Left ventricle myocardium superior (tissue), 1 donor: Measurements from ENCODE around the gene MGAT5B. TPM values are rescaled to one million over a fixed set of nuclear protein-coding genes. Genes with fewer than 3 reads are reported as not detected.
"Not testable (repeated sequence)": the region's sequence is repeated elsewhere in the genome, so short reads cannot be mapped to it uniquely, and the experiment has no call there.

ENCODE experiments used
- ATAC-seq: fragments of 200-7000 bp; cut with Tn5 transposase; one replicate; pipeline ENCODE4 v1.9.1; 2020; ENCODE audit warnings: mild to moderate bottlenecking, moderate library complexity
- DNase-seq: peaks from one replicate; pipeline ENCODE4 v3.0.0-alpha.2; 2020
- intact Hi-C: fragments of 100-400 bp; cut with micrococcal nuclease; formaldehyde crosslinking; loops from one replicate; pipeline ENCODE4 v1.11.0; 2022
- long read RNA-seq: library from polyadenylated mRNA; unstranded; transcript quantifications from one replicate; pipeline ENCODE4 v2.0.0, GENCODE V29; 2021
- total RNA-seq: library from RNA; stranded (reverse); fragmentation: NEBNext Ultra II Directional; extraction: Animal tissue kit (Norgen Biotek cat#: 25700); gene quantifications from one replicate; pipeline ENCODE4 v1.2.1, GENCODE V29; 2021
- donor health status: DM: no; HTN: yes; CAD: no; lungs with severe emphysema.

Gene MGAT5B, protein sequence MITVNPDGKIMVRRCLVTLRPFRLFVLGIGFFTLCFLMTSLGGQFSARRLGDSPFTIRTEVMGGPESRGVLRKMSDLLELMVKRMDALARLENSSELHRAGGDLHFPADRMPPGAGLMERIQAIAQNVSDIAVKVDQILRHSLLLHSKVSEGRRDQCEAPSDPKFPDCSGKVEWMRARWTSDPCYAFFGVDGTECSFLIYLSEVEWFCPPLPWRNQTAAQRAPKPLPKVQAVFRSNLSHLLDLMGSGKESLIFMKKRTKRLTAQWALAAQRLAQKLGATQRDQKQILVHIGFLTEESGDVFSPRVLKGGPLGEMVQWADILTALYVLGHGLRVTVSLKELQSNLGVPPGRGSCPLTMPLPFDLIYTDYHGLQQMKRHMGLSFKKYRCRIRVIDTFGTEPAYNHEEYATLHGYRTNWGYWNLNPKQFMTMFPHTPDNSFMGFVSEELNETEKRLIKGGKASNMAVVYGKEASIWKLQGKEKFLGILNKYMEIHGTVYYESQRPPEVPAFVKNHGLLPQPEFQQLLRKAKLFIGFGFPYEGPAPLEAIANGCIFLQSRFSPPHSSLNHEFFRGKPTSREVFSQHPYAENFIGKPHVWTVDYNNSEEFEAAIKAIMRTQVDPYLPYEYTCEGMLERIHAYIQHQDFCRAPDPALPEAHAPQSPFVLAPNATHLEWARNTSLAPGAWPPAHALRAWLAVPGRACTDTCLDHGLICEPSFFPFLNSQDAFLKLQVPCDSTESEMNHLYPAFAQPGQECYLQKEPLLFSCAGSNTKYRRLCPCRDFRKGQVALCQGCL
- total RNA-seq = not detected
- long read RNA-seq = 0 reads

- intact Hi-C loops = loop anchor here (5.0 kb wide), 1 partner anchor 189 kb away; no protein-coding TSS in a partner anchor
- ATAC-seq = peak; percentile 97
- peak; percentile 92 for DNase-seq
Observed at GRCh38 chr17:76868176-76868668, at the start of gene MGAT5B. Gene MGAT5B (plus strand): TSS chr17:76868404. CDS start chr17:76869030, 626 bp downstream.

DNA sequence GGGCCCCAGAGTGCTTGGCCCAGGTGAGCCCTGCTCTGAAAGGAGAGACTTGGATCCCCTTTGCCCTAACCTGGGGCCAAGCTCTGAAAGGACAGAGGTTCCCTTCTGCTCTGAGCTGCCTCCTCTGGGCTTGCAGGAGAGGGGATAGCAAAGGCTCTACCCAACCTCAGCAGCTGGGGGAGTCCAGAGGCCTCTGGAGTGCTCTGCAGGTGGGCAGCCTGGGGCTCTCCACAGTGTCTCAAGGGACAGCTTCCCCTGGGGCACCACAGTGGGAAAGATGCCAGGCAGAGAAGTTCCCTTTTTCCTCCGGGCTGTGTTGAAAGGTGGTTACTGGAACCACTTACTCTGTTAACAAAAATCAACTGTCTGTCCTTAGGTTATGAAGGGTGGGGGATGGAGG, 48.2 kb upstream of the MGAT5B start:
- no peak for ATAC-seq
- no peak for DNase-seq
- intact Hi-C loops = no loop called here

- DNase-seq (peak; percentile 43), ATAC-seq (no peak)
- intact Hi-C loops = no loop called here
Observed at GRCh38 chr17:76820561-76820960, 47.6 kb upstream of the MGAT5B start.

GRCh38 chr17:76822184-76822778, 45.9 kb upstream of the MGAT5B start:
- intact Hi-C loops = no loop called here
- DNase-seq = no peak
- no peak for ATAC-seq

- intact Hi-C loops = no loop called here
- DNase-seq (no peak), ATAC-seq (no peak)
Observed at GRCh38 chr17:76824093-76824492, 44.1 kb upstream of the MGAT5B start.

DNA sequence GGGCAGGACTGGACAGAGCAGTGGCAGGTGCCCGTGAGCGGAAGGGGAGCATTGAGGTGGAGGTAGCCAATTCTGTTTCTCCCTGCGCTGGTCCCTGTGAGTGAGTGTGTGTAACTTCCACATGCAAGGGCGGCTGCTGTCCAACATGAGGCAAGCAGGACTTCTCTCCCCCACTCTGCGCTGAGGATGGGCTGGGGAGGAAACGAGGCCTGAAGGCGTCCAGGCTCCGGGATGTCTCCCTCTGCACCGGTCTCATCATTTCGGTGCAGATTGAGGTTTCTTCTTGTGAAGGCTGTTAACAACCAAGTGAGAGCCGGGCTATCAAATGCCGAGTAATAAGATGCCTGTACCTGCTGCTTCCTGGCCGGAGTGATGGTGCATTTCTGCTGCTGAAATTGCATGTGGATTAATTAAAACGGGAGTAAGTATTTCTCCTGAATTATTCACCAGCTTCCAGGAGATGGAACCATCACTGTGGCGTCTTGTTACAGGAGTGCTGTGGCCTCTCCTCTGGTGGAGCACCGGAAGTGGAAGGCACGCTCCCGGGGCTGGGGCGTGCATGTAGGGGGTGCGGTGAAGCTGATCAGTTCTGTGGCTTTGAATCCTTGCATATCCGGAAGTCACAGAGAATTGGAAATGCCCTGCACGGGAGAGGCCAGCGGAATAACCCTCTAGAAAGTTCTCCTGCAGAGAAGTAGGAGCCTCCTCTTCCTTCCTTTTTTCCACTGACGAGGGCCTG, 41.7 kb upstream of the MGAT5B start:
- DNase-seq = no peak
- ATAC-seq = no peak
- intact Hi-C loops = no loop called here

DNA sequence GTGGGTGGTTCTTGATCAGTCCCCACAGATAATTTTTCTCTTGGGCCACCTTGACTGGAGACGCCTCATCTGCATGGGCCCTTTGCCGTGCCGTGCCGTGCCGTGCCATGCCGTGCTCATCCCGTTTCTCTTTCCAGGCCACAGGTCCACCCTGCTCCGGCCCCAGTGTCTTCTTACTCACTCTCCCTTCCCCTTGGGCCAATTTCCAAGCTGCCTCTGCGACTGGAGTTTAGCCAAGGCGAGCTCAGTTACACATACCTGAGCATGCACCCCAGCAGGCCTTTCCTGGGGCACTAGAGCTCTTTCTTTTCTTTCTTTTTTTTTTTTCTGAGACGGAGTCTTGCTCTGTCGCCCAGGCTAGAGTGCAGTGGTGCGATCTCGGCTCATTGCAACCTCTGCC, 40.5 kb upstream of the MGAT5B start:
- DNase-seq (no peak), ATAC-seq (no peak)
- intact Hi-C loops = no loop called here

- intact Hi-C loops = no loop called here
- ATAC-seq (no peak), DNase-seq (no peak)
Observed at GRCh38 chr17:76830987-76831715, 37.1 kb upstream of the MGAT5B start.

GRCh38 chr17:76833034-76833644, 35.1 kb upstream of the MGAT5B start:
- intact Hi-C loops = no loop called here
- no peak for ATAC-seq
- DNase-seq = no peak

- no peak for ATAC-seq
- intact Hi-C loops = no loop called here
Observed at GRCh38 chr17:76833747-76834146, 34.5 kb upstream of the MGAT5B start.

GRCh38 chr17:76834870-76835269, 33.3 kb upstream of the MGAT5B start:
- intact Hi-C loops = no loop called here
- DNase-seq (no peak), ATAC-seq (no peak)

More at GRCh38 chr17:76833747-76834146, 34.5 kb upstream of the MGAT5B start:
- DNase-seq = no peak

DNA sequence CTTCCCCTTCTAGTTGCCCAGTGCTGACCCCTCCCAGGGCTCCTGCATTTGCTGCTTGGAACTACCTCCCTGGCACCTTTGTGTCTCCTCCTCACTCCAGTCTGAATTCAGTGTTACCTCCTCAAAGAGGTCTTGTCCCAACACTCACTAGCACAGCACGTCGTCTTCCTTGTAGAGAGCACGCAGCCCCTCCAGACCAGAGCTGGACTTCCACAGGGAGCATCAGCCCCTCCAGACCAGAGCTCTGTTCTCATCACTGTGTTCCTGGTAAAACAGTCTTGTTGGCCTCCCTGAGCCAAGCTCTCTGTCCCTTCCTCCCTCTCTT, 27.8 kb upstream of the MGAT5B start:
- intact Hi-C loops = no loop called here
- DNase-seq (no peak), ATAC-seq (no peak)

DNA sequence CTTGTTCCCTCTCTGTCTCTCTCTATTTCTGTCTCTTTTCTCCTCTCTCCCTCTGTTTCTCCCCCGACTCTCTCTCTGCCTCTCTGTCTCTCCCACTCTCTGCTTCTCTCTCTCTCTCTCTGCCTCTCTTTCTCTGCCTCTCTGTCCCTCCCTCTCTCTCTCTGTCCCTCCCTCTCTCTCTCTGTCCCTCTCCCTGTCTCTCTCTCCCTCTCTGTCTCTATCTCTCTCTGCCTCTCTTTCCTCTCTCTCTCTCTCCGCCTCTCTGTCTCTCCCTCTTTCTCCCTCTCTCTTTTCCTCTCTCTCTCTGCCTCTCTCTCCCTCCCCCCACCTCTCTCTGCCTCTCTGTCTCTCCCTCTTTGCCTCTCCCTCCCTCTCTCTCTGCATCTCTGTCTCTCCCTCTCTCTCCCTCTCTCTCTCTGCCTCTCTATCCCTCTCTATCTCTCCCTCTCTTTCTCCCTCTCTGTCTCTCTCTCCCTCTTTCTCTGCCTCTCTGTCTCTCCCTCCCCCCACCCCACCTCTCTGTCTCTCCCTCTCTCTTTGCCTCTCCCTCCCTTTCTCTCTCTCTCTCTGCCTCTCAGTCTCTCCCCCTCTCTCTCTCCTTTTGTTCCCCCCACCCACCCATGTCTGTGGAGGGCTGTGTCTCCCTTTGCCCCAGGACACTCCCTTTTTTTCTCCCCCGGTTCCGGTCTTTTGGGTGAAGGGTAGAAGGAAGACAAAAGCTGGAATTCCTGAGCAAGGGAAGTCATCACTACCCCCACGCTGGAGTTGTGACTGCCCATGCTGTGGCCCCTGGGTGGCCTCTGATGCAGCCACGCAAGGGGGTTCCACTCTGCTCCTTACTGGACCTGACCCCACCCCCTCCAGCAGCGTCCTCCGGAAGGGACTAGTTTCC, 27.1 kb upstream of the MGAT5B start:
- no peak for ATAC-seq
- intact Hi-C loops = no loop called here
- no peak for DNase-seq

GRCh38 chr17:76841776-76842405, 26.3 kb upstream of the MGAT5B start:
- intact Hi-C loops = no loop called here
- DNase-seq = no peak
- ATAC-seq = no peak

DNA sequence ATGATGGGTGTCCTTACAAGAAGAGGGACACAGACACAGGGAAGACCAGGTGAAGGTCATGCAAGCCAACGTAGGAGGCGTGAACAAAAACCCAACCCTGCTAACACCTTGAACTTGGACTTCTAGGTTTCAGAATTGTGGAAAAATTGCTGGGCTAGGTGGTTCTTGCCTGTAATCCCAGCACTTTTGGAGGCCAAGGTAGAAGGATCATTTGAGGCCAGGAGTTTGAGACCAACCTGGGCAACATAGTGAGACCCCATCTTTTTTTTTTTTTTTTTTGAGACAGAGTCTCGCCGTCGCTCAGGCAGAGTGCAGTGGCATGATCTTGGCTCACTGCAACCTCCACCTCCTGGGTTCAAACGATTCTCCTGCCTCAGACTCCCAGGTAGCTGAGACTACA, 25.1 kb upstream of the MGAT5B start:
- ATAC-seq, intact Hi-C loops, DNase-seq: not testable (repeated sequence)

DNA sequence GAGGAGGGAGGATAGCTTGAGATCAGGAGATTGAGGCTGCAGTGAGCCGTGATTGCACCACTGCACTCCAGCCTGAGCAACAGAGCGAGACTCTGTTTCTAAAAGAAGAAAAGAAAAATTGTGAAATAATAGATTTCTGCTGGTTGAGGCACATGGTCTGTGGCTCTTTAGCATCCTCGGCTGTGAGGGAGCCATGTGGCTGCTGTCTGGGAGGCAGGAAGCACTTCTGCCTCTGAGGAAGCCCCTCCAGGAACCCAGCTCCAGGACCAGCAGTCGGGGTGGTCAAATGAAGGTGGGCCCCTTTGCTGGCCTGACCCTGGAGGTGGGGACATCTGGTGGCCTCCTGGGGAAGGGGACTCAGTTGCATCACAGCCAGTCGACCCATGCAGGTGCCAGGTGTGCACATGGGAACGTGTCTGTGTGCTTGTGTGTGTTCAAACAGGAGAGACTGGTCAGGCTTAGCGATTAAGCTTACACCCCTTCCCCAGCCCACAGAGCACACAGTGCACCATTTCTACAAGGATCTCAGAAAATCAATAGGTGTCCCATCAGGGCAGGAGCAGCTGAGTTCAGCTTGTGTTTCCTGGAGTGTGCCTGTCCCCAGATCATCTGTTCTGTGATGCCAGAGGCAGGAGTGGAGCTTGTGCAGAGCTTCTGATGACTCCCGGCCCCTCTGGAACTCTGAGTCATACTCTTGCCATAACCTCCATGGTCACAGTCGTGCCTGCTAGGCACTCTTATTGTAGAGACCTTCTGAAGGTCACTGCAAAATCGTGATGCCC, 24.3 kb upstream of the MGAT5B start:
- no peak for DNase-seq
- intact Hi-C loops = no loop called here

More for the DNA sequence above, 24.3 kb upstream of the MGAT5B start:
- no peak for ATAC-seq
